Transverse colon (tissue), 4 donors: ENCODE measurements around the gene CHADL.

Source experiments
- POLR2A ChIP-seq: fragments of 450-650 bp; IDR thresholded peaks from one replicate; pipeline ENCODE4 v1.6.1; 2016; ENCODE audit warnings: antibody characterized with exemption, mild to moderate bottlenecking, moderate library complexity
- POLR2AphosphoS5 ChIP-seq, 3 donors: sonication (generic); formaldehyde crosslinking; IDR thresholded peaks; one replicate each; pipeline ENCODE4 v1.6.1; 2016; ENCODE audit warnings: antibody characterized with exemption in 3 of 3
- TF ChIP-seq, protein P1 (sequence below), 5 experiments: fragments of 200-600 bp in 3 of 5; fragments of 450-650 bp in 2 of 5; sonication (generic) in 3 of 5; IDR thresholded peaks; 1 replicate in 2 of 5; 2 replicates in 3 of 5; pipeline ENCODE4 v1.5.1; 2016 to 2017; ENCODE audit warnings: antibody characterized with exemption in 5 of 5, inconsistent platforms in 3 of 5, mild to moderate bottlenecking in 2 of 5, moderate library complexity in 1 of 5

DNA sequence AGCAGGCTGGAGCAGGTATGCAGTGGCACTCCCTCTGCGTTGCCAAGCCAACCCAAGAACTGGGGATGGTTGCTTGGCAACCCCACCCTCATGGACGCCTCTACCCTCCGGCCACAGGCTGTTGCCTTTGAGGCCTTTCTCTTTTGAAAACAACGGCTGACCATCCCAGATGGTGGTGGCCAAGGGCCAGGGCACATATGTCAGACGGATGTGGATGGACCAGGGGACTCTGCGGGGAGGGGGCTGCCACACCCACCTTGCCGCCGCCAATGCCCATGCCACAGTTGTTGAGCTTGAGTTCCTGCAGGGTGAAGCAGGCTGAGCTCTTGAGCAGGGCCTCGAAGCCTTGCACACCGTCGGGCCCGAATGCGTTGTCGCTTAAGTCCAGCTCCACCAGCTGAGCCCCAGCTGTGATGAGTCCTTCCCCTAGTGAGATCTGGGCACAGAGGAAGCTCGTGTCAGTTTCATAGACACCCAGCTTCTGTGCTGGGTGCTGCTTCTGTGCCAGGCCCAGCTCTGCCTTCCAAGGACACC lies 23.7 kb upstream of the CHADL start:
- no peak for TF ChIP-seq POLR2AphosphoS5 (IDR thresholded peaks at IDR 0.05)
- TF ChIP-seq, protein P1, sequence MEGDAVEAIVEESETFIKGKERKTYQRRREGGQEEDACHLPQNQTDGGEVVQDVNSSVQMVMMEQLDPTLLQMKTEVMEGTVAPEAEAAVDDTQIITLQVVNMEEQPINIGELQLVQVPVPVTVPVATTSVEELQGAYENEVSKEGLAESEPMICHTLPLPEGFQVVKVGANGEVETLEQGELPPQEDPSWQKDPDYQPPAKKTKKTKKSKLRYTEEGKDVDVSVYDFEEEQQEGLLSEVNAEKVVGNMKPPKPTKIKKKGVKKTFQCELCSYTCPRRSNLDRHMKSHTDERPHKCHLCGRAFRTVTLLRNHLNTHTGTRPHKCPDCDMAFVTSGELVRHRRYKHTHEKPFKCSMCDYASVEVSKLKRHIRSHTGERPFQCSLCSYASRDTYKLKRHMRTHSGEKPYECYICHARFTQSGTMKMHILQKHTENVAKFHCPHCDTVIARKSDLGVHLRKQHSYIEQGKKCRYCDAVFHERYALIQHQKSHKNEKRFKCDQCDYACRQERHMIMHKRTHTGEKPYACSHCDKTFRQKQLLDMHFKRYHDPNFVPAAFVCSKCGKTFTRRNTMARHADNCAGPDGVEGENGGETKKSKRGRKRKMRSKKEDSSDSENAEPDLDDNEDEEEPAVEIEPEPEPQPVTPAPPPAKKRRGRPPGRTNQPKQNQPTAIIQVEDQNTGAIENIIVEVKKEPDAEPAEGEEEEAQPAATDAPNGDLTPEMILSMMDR (IDR thresholded peaks at IDR 0.05): no peak
- no peak for TF ChIP-seq POLR2A
